Inflammatory macrophage treated with lipopolysaccharide for 1 hour (primary cell): ENCODE data around the gene CNOT4.
A peak's percentile ranks its signal among the peaks of the same experiment; 100 is the strongest.

Source experiments
- DNase-seq, 2 donors: peaks; one replicate each; pipeline ENCODE4 v3.0.0-alpha.2; 2020 to 2022

CNOT4 gene

DNA sequence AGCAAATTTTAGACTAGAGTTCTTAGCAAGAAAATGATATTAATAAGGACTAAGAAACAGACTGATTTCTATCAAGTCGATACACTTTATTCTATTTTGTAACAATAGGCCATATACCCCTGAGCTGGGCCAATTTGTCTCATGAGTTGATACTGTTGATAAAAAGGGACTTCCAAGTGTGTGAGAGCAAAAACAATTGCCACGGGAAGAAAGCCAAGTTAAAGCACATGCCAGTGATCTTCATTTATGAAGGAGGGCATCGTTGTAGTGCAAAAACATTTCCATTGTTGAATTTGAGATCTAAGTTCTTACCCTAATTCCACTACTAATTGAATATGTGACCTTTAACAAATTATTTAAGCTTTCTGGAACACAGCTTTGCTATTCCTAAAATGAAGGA is 119.9 kb downstream of the CNOT4 start:
- DNase-seq, result no peak

GRCh38 chr7:135388616-135389015 is 121.3 kb downstream of the CNOT4 start:
- no peak for DNase-seq

- DNase-seq, result no peak
These were observed 123.1 kb downstream of the CNOT4 start for GRCh38 chr7:135386776-135387175.

- DNase-seq, result no peak
These were observed 123.7 kb downstream of the CNOT4 start for GRCh38 chr7:135386181-135386580.

DNA sequence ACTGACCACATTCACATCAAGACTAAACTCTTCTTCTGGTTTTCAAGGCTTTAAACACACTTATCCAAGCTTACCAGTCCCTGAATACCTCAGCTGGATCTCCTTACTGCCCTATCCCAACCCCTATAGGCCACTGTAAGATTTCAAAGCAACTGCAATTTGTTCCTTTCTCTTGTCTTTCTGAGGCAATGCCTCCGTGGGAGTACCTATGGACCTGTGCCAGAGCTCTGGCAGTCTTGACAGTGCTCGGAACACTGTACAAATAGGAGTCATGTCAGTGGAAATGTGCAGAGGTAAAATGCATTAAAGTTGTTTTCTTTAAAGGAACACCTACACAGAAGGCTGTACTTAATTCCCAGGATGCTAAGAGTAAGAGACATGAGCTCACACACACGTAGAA is 124.7 kb downstream of the CNOT4 start:
- DNase-seq, result peak in 1 of 2 donors; percentile 5

- no peak for DNase-seq
These were observed 126.3 kb downstream of the CNOT4 start for GRCh38 chr7:135383525-135384175.

- DNase-seq, result no peak
These were observed 127.7 kb downstream of the CNOT4 start for GRCh38 chr7:135382173-135382572.

GRCh38 chr7:135381369-135381768 is 128.5 kb downstream of the CNOT4 start:
- no peak for DNase-seq

GRCh38 chr7:135380351-135380750 is 129.6 kb downstream of the CNOT4 start:
- DNase-seq, result no peak

- DNase-seq, result no peak
These were observed 132.7 kb downstream of the CNOT4 start for GRCh38 chr7:135377171-135377570.

GRCh38 chr7:135375908-135376699 is 133.8 kb downstream of the CNOT4 start:
- DNase-seq, result no peak

DNA sequence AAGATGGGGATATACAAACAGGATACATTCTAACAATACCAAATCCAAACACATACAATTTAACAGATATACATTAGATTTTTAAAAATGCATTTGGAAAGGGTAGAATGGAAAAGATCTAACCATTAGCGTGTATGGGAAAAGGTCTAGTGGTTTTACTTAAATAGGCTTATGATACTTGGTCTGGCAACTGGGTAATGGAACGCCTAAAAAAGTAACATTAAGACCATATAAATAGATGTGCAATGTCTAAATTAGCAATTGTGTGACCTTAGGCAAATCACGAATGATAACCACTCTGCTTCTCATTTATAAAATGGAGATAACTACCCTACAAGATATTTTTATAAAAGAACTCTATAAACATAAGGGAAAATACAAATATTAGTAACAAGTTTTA is 135.2 kb downstream of the CNOT4 start:
- no peak for DNase-seq

- no peak for DNase-seq
These were observed 137.7 kb downstream of the CNOT4 start for GRCh38 chr7:135372222-135372621.

DNA sequence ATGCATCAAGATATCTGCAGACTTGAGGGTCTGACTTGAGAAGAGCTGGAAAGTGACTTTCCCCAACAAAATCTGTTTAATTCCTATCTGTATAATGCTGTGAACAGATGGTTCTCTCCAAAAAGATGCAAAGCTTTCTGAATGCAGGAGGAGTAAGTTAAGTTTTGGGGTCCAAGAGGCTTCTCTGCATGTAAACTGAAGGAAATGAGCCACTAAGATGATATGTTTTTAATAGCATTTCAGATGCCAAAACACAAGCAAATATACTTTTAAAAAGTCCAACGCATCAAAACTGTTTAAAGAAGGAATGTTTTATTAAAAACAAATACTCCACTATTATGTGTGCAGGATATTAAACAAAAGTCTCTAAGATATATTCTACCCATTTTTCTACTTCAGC is 139.2 kb downstream of the CNOT4 start:
- DNase-seq, result no peak

DNA sequence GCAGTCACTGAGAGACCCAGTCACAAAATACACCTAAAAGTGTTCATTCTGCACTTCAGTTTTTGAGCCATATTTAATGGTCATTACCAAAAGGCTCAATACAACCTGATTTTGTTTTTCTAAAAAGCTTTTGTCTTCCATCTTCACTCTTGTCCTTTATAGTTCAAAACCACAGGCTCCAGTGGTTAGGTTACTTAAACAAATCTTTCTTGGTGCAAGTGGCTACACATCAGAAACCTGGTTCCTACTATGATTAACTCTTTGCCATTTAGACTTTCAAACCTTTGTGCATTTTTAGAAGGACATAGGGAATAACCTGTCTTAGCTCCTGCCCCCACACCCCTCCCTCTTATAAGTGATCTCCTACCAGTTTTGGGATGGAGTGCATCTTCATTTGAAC is 140.5 kb downstream of the CNOT4 start:
- no peak for DNase-seq

DNA sequence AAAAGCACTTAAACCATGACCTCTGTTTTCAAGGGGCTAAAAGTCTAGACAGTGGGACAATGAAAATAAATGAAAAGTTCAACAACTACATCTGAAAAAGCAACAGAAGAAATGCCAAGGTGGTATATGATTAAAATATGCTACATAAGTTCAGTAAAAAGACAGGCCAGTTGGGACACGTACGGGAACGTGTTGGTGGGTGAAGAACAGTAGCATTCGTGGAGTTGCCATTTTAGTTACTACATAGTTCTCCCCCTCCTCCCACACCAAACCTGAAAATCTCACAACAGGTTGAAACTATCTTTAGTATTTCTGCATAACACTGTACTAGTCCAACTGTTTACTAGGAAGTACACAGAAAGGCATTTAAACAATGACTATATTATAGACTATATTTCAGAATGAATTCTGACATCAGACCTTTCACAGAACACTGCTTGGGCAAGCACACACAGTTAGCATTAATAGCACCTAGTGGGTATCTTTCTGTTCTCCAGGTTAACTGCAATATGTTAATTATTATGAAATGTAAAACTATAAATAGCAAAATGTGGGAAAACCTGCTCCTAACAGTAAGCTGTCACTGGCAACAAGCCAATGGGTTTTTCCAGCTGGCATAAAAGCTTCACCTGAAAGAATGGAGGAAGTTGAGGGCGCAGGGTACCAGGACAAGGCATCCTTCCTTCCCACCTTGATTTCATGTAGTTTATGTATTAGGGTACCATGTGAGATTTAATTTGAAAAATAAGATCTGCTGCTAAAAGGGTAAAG is 141.3 kb downstream of the CNOT4 start:
- no peak for DNase-seq

DNA sequence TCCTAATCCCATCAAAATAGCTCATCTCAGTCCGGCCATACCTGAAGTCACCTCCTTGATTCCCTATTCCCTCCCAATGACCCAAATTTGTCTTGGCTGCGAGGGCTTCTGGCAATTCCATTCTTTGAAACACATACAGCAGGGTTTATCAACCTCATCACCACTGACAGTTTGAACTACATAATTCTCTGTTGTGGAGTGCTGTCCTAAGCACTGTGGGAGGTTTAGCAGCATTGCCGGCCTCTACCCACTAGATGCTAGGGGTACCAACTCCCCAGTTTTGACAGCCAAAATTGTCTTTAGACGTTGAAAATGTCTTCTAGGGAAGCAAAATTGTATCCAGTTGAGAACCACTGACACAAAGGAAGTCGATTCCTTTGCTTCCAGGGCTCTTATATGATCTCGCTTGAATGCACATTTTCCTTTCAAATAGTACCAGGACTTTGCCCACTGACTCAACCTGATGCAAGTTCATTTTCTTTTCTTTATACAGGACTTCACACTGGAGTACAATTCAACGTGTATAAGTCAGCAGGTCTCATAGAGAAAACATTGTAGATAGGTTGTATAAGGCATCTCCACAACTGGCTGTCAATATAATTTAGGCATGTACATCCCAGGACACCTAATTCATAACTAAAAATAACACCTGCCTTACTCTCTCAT is 142.9 kb downstream of the CNOT4 start:
- no peak for DNase-seq

GRCh38 chr7:135365721-135366120 is 144.2 kb downstream of the CNOT4 start:
- DNase-seq, result no peak

DNA sequence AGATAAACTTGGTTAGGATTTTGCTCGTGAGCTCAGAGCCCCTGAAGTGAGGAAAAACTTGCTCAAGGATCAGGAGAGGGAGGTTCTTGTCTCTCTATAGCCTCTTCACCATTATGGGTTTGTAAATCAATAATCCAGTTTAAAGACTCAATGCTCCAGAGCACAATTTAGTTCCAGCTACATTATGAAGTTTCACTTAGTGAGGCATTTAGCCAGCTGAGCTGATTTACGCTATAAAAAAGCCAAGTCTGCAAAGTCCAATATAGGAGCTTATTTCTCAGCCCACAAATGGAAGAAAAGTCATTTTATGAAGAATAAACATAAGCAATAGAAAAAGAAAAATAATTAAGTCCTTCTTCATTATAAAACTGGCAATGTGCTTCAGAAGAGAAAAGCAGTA is 145.7 kb downstream of the CNOT4 start:
- no peak for DNase-seq

DNA sequence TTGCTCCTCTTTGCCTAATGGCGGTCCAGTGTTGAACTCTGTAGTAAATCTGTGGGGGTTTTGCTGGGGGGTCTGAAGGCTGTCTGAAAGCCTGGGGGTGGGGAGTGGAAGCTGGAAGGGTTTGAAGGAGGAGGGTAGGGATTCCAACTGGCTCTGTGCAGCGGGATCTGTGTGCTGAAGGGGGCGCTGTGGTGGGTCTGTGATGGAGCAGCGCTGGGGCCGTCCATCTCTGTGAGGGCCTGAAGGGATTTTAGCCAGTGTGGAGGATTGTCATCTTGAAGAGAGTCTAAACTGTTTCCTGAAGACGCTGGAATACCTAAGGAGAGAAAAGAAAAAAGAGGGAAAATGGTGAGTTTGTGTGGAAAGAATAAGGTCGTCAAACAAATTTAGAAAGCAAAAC is 147.0 kb downstream of the CNOT4 start:
- no peak for DNase-seq

GRCh38 chr7:135361788-135362187 is 148.1 kb downstream of the CNOT4 start:
- DNase-seq, result no peak

DNA sequence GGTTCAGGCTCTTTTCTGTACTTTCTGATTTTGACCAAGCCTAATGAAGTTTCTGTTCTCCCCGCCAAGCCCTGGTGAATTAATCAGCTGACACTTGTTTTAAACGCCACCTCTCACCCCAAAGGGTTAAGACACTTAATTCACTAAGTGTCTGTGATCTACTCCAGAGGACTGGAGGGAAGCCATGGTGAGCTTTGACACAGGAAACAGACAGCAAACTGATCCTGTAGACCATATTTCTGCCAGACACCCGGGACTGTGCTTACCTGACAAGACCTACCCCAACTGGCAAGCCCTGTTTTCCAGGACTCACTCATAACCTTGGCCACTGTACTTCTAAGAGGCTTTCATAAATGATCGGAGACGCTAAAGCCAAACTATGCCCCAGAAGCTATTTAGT is 150.3 kb downstream of the CNOT4 start:
- DNase-seq, result no peak

- peak in 1 of 2 donors; percentile 24 for DNase-seq
These were observed 154.4 kb downstream of the CNOT4 start for GRCh38 chr7:135355377-135356048.
